Measurements from ENCODE around the gene NKD1.

DNA sequence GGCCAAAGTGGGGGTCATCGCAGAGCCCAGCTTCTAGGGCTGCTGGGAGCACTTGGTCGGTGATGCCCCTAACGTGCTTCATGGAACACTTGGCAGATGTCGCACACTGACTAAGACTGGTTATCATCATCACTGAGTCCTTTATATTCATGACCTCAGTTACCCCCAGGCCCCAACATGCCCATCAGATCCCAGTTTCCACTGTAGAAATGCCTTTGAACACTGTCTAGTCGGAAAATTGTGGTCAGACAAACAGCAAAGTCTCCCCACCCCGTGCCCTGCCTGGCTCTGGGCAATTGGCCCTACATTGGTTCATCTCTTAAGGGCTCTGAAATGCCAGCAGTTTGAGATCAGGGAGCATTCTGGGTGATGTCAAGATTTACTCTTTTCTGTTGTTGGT, 51.3 kb downstream of the NKD1 start:
- TF ChIP-seq, protein P1, sequence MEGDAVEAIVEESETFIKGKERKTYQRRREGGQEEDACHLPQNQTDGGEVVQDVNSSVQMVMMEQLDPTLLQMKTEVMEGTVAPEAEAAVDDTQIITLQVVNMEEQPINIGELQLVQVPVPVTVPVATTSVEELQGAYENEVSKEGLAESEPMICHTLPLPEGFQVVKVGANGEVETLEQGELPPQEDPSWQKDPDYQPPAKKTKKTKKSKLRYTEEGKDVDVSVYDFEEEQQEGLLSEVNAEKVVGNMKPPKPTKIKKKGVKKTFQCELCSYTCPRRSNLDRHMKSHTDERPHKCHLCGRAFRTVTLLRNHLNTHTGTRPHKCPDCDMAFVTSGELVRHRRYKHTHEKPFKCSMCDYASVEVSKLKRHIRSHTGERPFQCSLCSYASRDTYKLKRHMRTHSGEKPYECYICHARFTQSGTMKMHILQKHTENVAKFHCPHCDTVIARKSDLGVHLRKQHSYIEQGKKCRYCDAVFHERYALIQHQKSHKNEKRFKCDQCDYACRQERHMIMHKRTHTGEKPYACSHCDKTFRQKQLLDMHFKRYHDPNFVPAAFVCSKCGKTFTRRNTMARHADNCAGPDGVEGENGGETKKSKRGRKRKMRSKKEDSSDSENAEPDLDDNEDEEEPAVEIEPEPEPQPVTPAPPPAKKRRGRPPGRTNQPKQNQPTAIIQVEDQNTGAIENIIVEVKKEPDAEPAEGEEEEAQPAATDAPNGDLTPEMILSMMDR (IDR thresholded peaks at IDR 0.05) = no peak
- TF ChIP-seq EP300 (IDR thresholded peaks at IDR 0.05) (no peak), POLR2AphosphoS5 (IDR thresholded peaks at IDR 0.05) (peak in 1 of 2 donors; percentile 21)
